GM21381 (cell line): ENCODE results near the gene CDKL1.

Source experiments
- ATAC-seq: cut with Tn5 transposase; IDR thresholded peaks from one replicate; pipeline ENCODE4 v1.9.1; 2021; ENCODE audit warnings: mild to moderate bottlenecking, moderate library complexity; ENCODE audit not compliant: unreplicated experiment

Gene CDKL1

DNA sequence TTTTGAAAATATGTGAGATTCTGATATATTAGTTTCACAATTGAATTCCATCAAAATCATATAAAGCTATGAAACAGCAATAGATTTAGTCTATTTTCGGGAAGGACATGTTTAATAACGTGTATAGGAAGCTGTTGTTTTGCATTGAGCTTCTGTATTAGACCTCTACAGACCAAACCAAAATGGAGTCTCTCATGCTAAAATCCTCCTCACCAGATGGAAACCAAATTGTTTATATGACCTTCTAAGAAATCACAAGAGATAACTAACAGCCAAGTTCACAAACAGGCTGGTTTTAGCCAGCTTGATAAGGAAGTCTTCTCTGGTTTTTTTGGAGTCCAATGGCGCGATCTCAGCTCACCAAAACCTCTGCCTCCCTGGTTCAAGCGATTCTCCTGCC lies 108.5 kb downstream of the CDKL1 start:
- no peak for ATAC-seq

DNA sequence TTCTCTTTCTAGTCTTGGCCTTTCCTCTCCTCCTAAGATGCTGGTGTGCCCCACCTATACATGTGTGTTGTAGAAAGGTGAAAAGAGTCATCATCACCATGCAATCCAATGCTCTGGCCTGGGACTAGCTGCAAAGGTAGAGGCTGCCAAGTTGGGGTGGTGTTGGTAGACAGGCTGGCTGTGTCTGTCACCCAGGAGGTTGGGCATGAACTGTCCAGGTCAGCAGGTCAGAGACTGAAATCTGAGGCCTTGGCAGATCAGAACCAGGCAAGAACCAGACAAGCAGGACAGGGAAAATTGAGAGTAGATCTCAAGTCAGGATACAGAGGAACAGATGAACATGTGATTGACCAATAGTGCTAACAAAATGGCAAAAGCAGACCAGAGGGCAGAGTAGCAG lies 110.8 kb downstream of the CDKL1 start:
- no peak for ATAC-seq
